GM10847 (cell line): ENCODE results near the gene PPIP5K2.

Experiments
- POLR2A ChIP-seq: IDR thresholded peaks from 2 replicates; pipeline ENCODE4 v1.6.1; 2011; ENCODE audit not compliant: insufficient read length; ENCODE audit errors: extremely low read depth

Gene PPIP5K2

DNA sequence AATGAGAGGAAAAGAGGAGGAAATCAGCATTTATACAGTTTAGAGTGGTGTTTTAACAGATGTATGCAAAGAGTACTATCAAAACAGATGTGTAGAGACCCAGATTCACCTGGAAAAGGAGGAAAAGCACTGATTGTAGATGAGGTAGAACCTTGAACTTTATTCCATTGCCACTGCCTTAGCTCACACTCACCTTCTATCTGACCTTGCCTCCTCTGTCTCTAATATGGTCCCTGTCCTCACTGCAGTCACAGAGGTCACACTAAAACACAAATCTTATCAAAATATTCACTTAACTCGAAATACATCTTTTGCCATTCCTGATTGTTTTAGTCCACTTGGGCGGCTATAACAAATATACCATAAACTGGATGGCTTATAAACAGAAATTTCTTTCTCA is 7.2 kb upstream of the PPIP5K2 start:
- no peak for TF ChIP-seq POLR2A

- TF ChIP-seq POLR2A: no peak
Measured at GRCh38 chr5:103114440-103114839, 5.7 kb upstream of the PPIP5K2 start.

DNA sequence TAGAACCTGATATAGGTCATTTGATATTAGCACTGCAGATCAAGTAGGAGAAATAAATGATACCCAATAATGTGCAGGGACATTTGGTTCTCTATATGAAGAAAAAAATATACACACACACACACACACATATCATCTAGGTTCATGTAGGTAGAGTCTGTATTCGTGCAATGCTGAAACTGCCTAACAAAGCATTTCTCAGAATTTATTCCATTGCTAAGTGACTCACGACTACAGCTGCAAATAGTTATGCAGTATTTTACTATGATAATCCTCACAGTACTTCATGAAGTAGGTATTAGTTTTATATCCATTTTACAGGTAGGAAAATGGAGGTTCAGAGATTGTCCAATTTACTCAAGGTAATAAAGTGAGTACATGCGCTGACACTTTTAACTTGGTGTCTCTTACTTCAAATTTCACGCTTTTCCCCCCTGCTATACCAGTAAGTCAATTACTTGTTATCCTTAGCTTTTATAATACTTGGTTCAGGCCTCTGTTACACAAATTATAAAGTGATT is 2.6 kb upstream of the PPIP5K2 start:
- no peak for TF ChIP-seq POLR2A

GRCh38 chr5:103119070-103119764 is 884 bp upstream of the PPIP5K2 start:
- no peak for TF ChIP-seq POLR2A

DNA sequence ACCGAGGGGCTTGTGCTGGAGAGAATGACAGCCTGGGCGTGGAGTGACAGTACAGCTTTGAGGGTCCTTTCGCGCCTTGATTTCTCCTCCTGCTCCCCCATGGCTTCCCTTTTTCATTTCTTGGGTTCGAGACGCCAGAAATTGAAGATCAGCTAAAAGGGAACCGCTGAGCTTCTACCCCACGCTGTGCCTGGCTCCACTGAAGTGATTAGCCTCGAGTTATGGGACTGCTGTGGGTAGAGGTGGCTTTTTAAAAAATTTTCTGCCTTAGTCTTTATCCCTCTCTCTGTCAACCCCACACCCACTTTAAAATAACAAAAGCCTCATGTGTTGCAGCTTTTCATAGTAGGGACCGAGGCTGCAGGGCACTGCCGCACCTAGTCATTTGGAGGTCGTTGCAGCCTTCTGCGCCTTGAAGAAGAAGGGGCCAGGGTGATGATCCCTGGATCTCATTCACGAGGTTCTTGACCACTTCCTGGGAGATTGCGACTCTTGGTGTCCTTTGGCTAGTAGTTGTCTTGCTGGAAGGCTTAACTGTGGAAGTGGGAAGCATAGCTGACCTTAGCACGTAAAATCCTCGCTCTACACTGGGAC is 603 bp downstream of the PPIP5K2 start:
- no peak for TF ChIP-seq POLR2A

DNA sequence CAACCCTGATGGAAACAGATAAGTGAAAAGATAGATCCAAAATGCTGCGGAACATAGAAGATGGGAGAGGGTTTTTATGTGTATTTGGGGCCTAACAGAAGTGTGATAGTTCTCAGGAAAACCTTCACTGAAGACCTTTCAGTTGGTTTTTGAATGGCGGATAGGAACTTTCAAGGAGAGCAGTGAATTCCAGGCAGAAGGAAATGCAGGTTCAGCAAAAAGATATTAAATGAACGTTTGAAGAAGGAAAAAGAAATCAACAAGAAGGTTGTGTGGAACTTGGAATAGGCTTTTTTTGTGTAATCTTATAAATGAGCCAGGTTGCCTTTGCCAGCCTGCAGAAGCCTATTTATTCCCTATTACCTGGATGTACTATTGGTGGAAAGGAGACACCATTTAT is 2.1 kb downstream of the PPIP5K2 start:
- no peak for TF ChIP-seq POLR2A

DNA sequence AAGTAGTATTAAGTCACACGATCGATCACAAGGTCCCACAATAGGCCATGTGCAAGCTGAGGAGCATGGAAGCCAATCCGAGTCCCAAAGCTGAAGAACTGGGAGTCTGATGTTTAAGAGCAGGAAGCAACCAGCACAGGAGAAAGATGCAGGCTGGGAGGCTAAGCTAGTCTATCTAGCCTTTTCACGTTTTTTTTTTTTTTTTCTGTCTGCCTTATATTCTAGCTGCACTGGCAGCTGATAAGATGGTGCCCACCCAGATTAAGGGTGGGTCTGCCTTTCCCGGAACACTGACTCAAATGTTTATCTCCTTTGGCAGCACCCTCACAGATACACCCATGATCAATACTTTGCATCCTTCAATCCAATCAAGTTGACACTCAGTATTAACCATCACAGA is 6.5 kb downstream of the PPIP5K2 start:
- TF ChIP-seq POLR2A: no peak

DNA sequence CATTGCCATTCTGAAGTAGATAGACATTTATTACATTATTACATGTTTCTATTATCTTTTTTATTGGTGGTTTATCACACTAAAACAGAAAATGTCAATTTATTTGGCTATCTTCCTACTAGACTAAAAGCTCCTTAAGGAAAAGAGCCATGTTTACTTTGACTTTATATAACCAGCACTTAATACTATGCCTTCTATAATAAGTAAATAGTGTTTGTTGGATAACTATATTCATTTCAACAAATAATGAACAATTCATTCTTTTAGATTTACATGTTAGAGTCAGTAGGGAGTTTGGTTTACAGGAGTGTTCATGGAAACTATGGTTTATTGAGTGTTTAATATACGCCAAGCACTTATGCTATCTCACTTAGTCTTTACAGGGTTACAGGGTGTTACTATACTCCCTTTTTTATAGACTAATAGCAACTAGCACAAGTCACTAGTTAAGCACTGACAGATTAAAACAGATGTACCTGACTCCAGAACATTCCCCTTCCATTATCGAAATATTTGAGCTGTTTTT is 7.3 kb downstream of the PPIP5K2 start:
- TF ChIP-seq POLR2A: no peak

GRCh38 chr5:103128202-103128601 is 8.1 kb downstream of the PPIP5K2 start:
- no peak for TF ChIP-seq POLR2A

- TF ChIP-seq POLR2A: no peak
Measured at GRCh38 chr5:103132684-103133083, 12.6 kb downstream of the PPIP5K2 start.

DNA sequence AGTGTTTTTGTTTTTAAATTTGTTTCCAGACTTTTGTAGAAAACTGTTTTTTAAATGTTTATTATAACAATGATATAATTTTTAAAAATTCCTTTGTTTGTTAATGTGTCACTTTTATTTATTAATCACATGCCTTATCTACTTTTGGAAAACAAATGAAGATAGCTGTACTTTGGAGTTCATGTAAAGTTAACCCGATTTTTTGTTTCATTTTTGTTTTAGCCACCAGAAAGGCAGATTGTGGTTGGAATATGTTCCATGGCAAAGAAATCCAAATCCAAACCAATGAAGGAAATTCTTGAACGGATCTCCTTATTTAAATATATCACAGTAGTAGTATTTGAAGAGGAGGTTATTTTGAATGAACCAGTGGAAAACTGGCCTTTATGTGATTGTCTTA is 13.1 kb downstream of the PPIP5K2 start:
- no peak for TF ChIP-seq POLR2A

GRCh38 chr5:103135461-103135860 is 15.4 kb downstream of the PPIP5K2 start:
- no peak for TF ChIP-seq POLR2A

DNA sequence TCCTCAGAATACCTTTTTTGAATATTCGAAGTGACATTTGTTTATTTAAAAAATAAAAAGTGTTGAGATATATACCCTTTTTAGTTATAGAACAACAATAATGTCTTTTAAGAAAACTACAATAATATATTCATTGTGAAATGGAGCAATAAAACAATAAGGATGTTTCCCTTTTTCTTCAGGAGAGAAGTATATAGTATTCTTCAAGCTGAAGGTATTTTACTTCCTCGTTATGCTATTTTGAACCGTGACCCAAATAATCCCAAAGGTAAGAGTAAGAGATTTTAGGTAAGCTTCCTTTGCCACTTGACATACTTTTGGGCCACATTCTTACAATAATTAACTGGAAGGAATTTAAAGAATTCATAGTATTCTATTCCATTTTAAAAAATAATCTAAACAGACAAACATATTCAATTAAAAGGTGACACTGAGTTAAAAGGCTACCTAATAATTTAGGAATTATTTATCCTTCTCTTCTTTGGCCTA is 18.1 kb downstream of the PPIP5K2 start:
- no peak for TF ChIP-seq POLR2A

GRCh38 chr5:103139264-103139865 is 19.3 kb downstream of the PPIP5K2 start:
- no peak for TF ChIP-seq POLR2A

GRCh38 chr5:103145196-103145595 is 25.1 kb downstream of the PPIP5K2 start:
- TF ChIP-seq POLR2A: no peak

DNA sequence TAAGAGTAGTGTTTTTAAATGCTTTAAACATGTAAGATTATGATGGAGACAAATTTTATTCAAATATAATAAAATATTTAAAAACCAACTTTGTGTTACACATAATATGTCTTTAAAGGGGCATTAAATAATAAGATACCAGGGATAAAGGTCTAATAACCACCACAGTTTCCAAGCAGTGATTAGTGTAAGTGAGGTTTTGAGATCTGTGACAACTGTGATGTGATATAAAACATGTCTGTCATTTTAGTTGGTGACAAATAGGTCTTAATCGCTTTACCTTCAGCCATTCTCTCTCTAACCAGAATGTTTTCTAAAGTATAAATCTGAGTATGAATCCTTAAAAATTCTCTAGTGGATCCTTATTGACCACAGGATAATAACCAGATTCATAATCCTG is 28.1 kb downstream of the PPIP5K2 start:
- TF ChIP-seq POLR2A: no peak
